ENCODE results near the gene GALK1.
"Not testable (repeated sequence)": the region's sequence is repeated elsewhere in the genome, so short reads cannot be mapped to it uniquely, and the experiment has no call there.

Gene GALK1

DNA sequence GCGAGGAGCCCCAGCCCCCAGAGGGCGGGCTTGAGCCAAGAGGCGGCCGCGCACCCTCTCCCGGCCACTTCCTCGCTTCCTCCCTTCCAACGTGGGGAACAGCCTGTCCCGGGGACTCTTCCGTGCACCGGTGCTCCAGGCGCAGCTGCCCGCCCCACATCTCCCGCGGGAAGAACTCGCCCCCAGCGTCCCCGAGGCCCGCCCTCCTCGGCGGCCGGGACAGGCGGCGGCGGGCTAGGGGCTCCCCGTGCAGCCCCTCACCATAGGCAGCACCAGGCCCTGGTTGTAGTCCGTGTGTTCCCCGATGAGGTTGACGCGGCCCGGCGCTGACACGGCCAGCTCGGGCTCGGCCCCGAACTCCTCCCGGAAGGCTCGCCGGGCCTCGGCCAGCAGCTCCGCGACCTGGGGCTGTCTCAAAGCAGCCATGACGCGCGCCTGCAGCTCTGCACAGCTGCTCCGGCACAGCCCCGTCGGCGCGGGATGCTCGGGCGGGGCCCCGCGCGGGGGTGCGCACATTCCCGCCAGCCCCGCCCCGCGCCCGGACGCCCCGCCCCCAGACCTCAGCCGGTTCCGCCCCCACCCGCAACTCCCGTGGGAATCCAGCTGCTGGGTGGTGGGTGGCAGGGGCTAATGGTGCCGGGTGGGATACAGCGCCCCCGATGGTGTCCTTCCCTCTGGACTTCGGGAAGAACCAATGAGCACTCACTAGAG is at the start of gene GALK1:
Gene GALK1 (minus strand): TSS at position 482 of the 711 bp plus-strand sequence. CDS start 56 bp downstream, at position 426.
- peak; percentile 48 to 60 for DNase-seq (ENCODE audit: low read depth in 1 of 2, low spot score in 1 of 2)

- DNase-seq (ENCODE audit: low read depth in 1 of 2, low spot score in 1 of 2) = no peak
Observed at GRCh38 chr17:75814021-75814395, 49.0 kb upstream of the GALK1 start.

GRCh38 chr17:75813081-75814020 is 48.4 kb upstream of the GALK1 start:
- DNase-seq (ENCODE audit: low read depth in 1 of 2, low spot score in 1 of 2) = no peak

DNA sequence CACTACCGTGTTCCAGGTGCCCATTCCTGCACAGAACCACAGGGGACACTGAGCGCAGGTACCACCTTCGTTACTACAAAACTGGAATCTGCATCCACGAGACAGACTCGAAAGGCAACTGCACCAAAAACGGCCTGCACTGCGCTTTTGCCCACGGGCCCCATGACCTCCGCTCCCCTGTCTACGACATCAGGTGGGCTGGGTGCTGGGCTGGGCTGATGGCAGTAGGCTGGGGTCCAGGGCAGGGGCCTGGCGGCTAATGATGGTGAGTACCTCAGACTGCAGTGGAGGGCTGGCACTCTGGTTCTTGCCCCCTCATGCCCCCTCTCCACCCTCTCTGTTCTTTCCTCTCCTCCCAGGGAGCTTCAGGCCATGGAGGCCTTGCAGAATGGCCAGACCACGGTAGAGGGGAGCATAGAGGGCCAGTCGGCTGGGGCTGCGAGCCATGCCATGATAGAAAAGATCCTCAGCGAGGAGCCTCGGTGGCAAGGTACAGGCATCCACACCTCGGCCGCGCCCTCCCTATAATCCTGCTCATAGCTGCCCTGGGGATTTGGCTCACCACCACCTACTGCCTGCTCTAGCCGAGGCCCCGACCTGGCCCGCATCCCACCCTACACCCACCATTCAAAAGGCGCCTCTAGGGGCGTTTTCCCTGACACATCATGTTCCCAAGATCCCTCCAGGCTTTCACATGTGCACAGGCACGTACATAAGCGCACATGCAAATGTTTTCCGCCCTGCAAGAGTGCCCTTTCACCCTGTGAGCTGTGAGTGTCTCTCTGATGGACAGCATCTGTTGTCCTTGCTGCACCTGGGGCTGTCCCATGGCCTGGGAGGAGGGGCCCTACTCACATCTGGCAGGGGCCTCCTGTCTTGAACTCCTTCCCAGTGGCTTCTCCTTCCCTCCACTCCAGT is 47.4 kb upstream of the GALK1 start:
- no peak for DNase-seq (ENCODE audit: low read depth in 1 of 2, low spot score in 1 of 2)

DNA sequence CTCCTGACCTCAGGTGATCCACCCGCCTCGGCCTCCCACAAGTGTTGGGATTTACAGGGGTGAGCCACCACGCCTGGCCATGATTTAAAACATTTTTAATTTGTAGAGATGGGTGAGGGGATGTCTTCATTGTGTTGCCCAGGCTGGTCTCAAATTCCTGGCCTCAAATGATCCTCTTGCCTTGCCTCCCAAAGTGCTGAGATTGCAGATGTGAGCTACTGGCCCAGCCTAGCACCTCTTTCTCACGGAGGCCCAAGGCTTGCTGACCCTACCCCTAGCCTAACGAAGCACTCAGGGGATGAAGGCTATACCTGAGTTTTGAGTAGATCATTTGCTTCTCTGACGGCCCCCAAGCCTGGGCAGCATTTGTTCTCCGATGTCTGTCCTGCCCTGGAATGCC is 46.2 kb upstream of the GALK1 start:
- no peak for DNase-seq (ENCODE audit: low read depth in 1 of 2, low spot score in 1 of 2)

GRCh38 chr17:75810756-75811155 is 45.8 kb upstream of the GALK1 start:
- not testable (repeated sequence) for DNase-seq (ENCODE audit: low read depth in 1 of 2, low spot score in 1 of 2)

DNA sequence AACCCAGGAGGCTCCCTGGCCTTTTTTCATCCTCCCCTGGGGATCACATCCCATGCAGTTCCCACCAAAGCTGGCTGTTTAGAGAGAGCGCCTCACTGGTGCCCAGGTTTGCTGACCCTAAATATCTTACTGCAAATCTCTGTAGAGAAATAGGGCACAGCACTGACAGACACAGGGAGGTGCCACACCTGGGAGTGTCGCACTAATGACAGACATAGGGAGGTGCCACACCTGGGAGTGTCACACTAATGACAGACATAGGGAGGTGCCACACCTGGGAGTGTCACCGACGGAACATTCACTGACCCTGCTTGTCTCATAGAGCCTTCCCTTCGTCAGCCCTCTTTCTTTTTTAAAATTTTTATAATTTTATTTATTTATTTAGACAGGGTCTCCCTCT is 45.2 kb upstream of the GALK1 start:
- no peak for DNase-seq (ENCODE audit: low read depth in 1 of 2, low spot score in 1 of 2)

DNA sequence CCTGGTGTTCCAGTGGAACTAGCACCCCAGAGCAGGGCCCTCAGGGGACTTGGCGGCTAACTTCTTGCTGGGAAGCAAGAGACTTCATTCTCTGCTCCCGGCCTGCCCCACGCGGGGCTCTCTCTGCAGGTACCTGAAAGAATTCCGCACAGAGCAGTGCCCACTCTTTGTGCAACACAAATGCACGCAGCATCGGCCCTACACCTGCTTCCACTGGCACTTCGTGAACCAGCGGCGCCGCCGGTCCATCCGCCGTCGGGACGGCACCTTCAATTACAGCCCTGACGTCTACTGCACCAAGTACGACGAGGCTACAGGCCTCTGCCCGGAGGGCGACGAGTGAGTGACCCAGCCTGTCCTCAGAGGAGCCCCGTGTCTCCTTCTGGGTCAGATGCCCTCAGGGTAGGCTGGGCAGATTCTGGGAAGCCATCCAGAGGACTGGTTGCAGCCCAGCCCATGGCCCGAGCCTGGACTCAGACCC is 44.7 kb upstream of the GALK1 start:
- no peak for DNase-seq (ENCODE audit: low read depth in 1 of 2, low spot score in 1 of 2)

- DNase-seq (ENCODE audit: low read depth in 1 of 2, low spot score in 1 of 2) = no peak
Observed at GRCh38 chr17:75808905-75809621, 44.1 kb upstream of the GALK1 start.

DNA sequence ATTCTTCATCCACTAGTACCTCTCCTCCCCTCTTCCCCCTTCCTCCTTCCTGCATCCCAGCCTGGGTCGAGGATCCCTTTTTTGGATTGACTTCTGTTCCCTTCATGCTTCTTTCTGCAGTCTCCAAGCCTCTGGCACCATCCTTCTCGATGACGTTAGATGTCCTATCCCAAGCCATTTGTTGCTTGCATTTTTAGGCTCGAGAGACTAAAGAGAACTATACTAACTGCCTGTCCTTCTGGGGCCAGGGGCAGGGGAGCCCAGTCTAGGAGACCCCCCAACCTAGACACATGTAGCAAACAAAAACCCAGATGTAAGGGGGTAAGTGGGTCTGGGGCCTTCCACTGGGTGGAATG is 43.5 kb upstream of the GALK1 start:
- DNase-seq (ENCODE audit: low read depth in 1 of 2, low spot score in 1 of 2) = no peak

DNA sequence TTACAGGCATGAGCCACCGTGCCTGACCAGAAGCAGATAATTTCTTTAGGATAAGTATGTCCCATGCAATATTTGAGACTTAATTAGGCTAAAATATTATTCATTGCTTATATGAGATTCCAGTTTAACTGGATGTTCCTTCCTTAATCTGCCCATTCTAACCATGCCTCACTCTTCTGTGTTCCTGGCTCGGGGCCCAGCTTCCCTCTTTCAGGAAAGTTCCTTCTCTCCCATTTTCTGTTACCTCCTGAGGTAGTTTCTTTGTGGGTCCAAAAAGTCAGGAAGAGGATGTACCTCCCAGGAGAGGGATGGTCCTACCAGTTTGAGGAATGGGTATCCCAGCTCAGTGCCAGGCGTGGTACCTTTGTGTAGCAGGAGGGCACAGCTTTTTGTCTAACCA is 42.9 kb upstream of the GALK1 start:
- DNase-seq (ENCODE audit: low read depth in 1 of 2, low spot score in 1 of 2) = no peak

- DNase-seq (ENCODE audit: low read depth in 1 of 2, low spot score in 1 of 2) = no peak
Observed at GRCh38 chr17:75806822-75807500, 42.0 kb upstream of the GALK1 start.

GRCh38 chr17:75803883-75804282 is 38.9 kb upstream of the GALK1 start:
- no peak for DNase-seq (ENCODE audit: low read depth in 1 of 2, low spot score in 1 of 2)

DNA sequence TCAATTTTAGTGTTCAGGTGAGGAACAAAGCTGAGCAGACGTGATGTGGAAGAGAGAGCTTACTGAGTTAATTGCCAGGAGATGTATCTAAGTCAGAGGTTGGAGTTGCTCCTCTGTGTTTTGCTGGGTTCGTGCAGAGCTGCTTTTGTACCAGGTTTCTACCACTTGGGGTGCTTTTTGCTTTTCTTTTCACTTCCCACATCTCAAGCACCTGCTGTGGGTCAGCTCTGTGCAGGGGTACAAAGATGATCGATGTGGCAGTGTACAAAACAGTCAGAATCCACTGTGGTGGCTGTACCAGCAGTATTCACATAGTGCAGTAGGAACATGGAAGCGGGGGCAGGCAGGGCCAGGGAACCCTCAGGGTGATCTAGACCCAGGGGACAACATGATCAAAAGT is 34.4 kb upstream of the GALK1 start:
- DNase-seq (ENCODE audit: low read depth in 1 of 2, low spot score in 1 of 2) = no peak

DNA sequence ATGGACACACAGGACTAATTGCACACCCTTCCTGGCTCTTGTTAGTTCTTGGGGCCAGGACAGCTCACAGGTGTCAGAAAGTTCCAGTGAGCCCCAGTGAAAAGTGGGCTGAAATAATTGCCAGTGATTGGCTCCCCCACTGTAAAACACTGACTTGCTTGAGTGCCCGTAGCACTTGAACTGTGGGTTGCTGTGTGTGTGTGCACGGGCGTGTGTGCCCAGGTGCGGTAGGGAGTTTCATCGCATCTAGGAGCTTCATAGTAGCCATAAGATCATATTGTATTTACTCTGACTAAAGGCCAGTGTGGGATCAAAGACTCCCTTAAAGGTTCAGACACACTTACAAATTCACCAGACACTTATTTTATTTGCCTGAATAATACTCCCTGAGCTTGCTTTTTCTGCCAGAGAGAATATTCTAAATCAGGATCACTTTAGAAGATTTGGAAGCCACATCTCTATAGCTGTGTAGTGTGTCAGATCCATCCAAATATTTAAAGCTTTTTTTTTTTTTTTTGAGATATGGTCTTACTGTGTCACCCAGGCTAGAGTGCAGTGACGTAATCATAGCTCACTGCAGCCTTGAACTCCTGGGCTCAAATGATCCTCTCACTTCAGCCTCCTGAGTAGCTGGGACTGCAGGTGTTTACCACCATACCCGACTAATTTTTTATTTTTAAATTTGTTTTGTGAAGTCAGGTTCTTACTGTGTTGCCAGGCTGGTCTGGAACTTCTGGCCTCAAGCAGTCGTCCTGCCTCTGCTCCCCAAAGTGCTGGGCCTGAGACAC is 31.0 kb upstream of the GALK1 start:
- no peak for DNase-seq (ENCODE audit: low read depth in 1 of 2, low spot score in 1 of 2)

DNA sequence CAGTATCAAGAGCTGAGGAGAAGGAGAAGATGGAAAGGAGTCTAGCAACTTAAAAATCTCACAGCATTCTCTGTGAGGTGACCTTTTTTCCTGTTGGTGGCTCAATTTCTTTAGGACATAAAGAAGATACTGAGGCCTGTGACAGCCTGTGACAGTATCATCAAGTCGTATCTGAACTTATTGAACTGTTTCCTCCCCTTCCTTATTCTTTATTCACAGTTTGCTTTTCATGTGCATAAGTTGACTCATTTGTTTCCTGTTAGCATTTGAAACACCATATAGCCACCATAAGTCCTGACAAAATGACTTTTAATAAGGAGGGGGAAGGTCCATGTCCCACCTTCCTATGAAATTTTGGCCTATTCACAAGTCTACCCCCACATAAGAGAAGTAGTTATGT is 28.5 kb upstream of the GALK1 start:
- no peak for DNase-seq (ENCODE audit: low read depth in 1 of 2, low spot score in 1 of 2)

DNA sequence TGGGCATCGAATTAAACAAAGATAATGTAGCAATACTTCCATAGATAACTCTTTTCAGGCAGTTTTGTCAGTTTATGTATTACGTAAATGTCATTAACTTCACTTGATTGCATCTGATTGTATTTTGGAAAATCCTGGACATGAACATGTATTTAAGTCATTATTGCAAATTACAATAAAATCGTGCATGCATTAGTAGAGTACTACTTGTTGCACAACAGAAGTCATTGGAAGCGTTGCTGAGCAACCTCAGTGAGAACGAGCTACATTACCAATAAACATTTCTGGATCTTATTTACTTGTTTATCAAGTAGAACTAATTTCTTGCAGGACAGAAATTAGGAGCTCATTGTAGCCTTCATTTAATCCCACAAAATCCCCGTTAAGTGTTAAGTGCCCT is 26.3 kb upstream of the GALK1 start:
- no peak for DNase-seq (ENCODE audit: low read depth in 1 of 2, low spot score in 1 of 2)

DNA sequence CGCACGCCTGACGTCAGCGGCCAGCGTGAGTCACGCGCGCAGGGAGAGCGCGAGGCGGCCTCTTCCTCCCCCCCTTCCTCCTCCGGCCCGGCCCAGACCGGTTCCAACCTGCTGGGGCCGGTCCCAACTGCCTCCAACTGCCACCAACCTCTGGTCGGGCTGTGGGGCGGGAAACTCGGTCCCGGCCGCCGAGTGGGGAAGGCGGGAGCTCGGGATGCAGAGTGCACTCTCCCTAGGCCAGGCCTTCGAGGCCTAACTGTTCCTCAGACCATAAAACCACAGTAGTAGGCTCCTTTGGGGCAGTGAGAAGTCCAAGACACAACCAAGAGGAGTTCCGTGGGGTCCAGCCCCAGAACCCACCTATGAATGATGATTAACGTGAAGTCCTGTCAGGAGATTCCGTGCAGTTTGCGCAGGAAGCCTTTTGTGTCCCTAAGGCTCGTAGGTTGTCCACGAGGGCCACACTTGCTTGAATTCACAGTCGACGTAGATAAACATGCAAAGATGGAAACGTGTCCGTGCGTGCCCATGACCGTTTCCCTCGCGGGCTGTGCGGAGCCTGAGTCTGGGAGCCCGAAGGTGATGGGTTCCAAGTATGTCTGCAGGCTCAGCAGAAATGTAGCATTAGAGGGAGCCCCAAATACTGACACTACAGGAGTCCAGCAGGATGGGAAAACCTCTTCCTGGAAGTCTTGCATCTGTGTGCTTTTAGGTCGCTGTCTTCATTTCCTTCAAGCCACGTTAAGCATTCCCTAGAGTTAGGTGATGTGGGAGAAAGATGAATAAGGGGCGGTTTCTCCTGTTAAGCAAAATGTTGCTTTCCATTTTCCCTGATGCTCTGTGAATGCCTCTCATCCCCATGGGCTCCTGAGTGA is 20.3 kb upstream of the GALK1 start:
- DNase-seq (ENCODE audit: low read depth in 1 of 2, low spot score in 1 of 2) = peak; percentile 79 to 86
